ENCODE measurements around the gene TPM2. TPM values are rescaled to one million over a fixed set of nuclear protein-coding genes. Genes with fewer than 3 reads are reported as not detected.
A peak's percentile ranks its signal among the peaks of the same experiment; 100 is the strongest.

Gene TPM2
- total and polyA plus RNA-seq, 8 donors, result 460 to 3,642 (median 1,093) TPM

DNA sequence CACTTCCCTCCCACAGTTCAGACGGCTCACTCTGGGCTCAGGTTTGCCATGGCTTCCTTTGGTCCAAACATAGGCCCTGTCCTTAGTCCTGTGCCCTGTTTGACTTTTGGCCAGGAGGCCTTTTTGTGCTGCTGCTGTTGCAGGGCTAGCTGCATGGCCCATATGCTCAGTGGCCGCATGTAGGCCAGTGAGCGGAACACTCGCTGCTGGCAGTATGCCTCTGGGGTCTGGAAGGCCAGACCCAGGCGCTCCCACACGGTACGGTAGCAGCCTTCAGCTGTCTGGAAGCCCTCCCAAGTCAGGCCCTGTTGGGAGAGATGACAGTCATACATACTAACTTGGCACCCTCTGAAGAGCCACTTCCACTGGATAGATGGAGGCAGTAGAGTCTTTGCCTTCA, 47.4 kb upstream of the TPM2 start:
- TF ChIP-seq, protein P1, sequence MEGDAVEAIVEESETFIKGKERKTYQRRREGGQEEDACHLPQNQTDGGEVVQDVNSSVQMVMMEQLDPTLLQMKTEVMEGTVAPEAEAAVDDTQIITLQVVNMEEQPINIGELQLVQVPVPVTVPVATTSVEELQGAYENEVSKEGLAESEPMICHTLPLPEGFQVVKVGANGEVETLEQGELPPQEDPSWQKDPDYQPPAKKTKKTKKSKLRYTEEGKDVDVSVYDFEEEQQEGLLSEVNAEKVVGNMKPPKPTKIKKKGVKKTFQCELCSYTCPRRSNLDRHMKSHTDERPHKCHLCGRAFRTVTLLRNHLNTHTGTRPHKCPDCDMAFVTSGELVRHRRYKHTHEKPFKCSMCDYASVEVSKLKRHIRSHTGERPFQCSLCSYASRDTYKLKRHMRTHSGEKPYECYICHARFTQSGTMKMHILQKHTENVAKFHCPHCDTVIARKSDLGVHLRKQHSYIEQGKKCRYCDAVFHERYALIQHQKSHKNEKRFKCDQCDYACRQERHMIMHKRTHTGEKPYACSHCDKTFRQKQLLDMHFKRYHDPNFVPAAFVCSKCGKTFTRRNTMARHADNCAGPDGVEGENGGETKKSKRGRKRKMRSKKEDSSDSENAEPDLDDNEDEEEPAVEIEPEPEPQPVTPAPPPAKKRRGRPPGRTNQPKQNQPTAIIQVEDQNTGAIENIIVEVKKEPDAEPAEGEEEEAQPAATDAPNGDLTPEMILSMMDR (IDR thresholded peaks at IDR 0.05), result no peak
- TF ChIP-seq EP300 (IDR thresholded peaks at IDR 0.05), result no peak
- TF ChIP-seq POLR2A (IDR thresholded peaks at IDR 0.05), result no peak
- TF ChIP-seq POLR2AphosphoS5 (IDR thresholded peaks at IDR 0.05), result no peak
- Histone ChIP-seq H3K9me3 (no peaks in the 10 kb centered on the region), H3K27ac (no peak overlapping the region), H3K36me3 (peaks cover 70 to 84% (median 82%) of the 10 kb centered on the region in 4 donors), H3K4me1 (peaks cover 14 to 47% (median 23%) of the 10 kb centered on the region in 4 donors), H3K27me3 (no peaks in the 10 kb centered on the region), H3K4me3 (no peak overlapping the region)
- intact Hi-C loops (cut with DNase I; ENCODE audit: low total_unique reads), result no loop called here
- no peak for DNase-seq
- 69 to 79% (median 76%) methylated on average over 7 of the region's 7 CpGs for WGBS, 5 donors

DNA sequence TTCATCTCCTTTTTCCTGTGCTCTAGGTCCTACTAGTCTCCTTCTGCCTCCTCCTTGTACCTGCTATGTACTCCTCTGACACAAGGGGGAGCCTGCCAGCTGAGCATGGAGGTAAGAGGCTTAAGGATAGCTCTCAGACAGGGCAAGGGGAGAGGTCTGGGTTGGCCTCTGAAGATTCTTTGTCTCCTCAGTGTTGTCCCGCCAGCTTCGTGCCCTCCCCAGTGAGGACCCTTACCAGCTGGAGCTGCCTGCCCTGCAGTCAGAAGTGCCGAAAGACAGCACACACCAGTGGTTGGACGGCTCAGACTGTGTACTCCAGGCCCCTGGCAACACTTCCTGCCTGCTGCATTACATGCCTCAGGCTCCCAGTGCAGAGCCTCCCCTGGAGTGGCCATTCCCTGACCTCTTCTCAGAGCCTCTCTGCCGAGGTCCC, 46.5 kb upstream of the TPM2 start:
- intact Hi-C loops (cut with DNase I; ENCODE audit: low total_unique reads), result no loop called here
- 24 to 54% (median 46%) methylated on average over 4 to 5 of the region's 5 CpGs for WGBS, 5 donors
- Histone ChIP-seq H3K9me3 (no peaks in the 10 kb centered on the region), H3K36me3 (peaks cover 62 to 75% (median 73%) of the 10 kb centered on the region in 4 donors), H3K27ac (peak overlapping the region in 3 of 5 donors; percentile 7 to 40 (median 30)), H3K4me3 (no peak overlapping the region), H3K27me3 (no peaks in the 10 kb centered on the region), H3K4me1 (peaks cover 14 to 42% (median 26%) of the 10 kb centered on the region in 4 donors)
- peak; percentile 75 to 89 for DNase-seq
- TF ChIP-seq EP300 (IDR thresholded peaks at IDR 0.05) (no peak), POLR2AphosphoS5 (IDR thresholded peaks at IDR 0.05) (no peak), POLR2A (IDR thresholded peaks at IDR 0.05) (no peak)
- TF ChIP-seq, protein P1 (IDR thresholded peaks at IDR 0.05), result peak in 5 of 7 experiments; percentile 57 to 73 (median 70)

DNA sequence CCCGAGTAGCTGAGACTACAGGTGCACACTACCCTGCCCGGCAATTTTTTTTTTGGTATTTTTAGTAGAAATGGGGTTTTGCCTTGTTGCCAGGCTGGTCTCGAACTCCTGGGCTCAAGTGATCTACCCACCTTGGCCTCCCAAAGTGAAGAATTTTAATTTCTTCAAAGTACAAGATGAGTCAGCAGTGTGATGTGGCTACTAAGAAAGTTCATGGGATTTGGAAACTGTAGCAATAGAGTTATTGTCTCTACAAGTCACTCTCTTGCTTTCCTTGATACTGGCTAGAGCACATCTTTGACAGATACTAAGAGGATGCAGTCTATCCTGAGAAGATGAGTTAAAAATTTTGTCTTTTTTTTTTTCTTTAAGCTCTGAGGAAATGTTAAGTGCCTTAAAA, 44.4 kb upstream of the TPM2 start:
- H3K27ac ChIP-seq, result peak overlapping the region in 4 of 5 donors; percentile 24 to 100 (median 98)
- H3K9me3 ChIP-seq, result no peaks in the 10 kb centered on the region
- intact Hi-C loops (cut with DNase I; ENCODE audit: low total_unique reads), result no loop called here
- WGBS, 5 donors, result 81 to 94% (median 91%) methylated on average over 3 of the region's 3 CpGs
- no peak for DNase-seq
- H3K36me3 ChIP-seq, result peaks cover 41 to 54% (median 51%) of the 10 kb centered on the region in 4 donors
- no peaks in the 10 kb centered on the region for H3K27me3 ChIP-seq
- H3K4me1 ChIP-seq, result peaks cover 35 to 63% (median 47%) of the 10 kb centered on the region in 4 donors
- no peak overlapping the region for H3K4me3 ChIP-seq
- TF ChIP-seq EP300 (IDR thresholded peaks at IDR 0.05), result no peak
- no peak for TF ChIP-seq POLR2A (IDR thresholded peaks at IDR 0.05)
- no peak for TF ChIP-seq POLR2AphosphoS5 (IDR thresholded peaks at IDR 0.05)
- TF ChIP-seq, protein P1 (IDR thresholded peaks at IDR 0.05), result no peak

DNA sequence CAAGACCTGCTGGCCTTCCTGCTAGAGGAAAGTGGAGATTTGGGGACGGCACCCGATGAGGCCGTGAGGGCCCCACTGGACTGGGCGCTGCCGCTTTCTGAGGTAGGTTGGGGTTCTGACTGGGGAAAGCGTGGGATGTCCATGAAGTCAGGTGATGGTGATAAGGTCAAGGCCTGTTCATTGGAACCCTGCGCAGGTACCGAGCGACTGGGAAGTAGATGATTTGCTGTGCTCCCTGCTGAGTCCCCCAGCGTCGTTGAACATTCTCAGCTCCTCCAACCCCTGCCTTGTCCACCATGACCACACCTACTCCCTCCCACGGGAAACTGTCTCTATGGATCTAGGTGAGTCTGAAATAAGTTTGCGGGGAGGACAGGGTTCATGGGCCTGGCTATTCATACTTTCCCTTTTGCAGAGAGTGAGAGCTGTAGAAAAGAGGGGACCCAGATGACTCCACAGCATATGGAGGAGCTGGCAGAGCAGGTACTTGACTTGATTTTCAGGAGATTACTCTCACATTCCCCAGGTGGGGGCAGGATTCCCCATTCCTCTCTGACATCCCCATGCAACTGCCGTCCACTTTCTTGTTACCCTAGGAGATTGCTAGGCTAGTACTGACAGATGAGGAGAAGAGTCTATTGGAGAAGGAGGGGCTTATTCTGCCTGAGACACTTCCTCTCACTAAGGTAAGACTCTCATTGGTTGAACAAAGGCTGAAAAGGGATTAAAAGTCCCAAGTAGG, 43.2 kb upstream of the TPM2 start:
- Histone ChIP-seq H3K4me1 (peaks cover 46 to 74% (median 58%) of the 10 kb centered on the region in 4 donors), H3K4me3 (peak overlapping the region; percentile 53 to 88 (median 77)), H3K27ac (peak overlapping the region; percentile 94 to 100 (median 98)), H3K27me3 (no peaks in the 10 kb centered on the region), H3K36me3 (peaks cover 30 to 42% (median 40%) of the 10 kb centered on the region in 4 donors), H3K9me3 (no peaks in the 10 kb centered on the region)
- DNase-seq, result peak in 1 of 2 donors; percentile 70
- WGBS, 5 donors, result 1 to 2% (median 1%) methylated on average over 14 of the region's 14 CpGs
- TF ChIP-seq POLR2A (IDR thresholded peaks at IDR 0.05) (no peak), POLR2AphosphoS5 (IDR thresholded peaks at IDR 0.05) (no peak), EP300 (IDR thresholded peaks at IDR 0.05) (no peak)
- TF ChIP-seq, protein P1 (IDR thresholded peaks at IDR 0.05), result no peak
- intact Hi-C loops (cut with DNase I; ENCODE audit: low total_unique reads), result no loop called here

Data from stomach (tissue), 9 donors.